HUES64 (cell line): ENCODE data around the gene ROR1.

ENCODE experiments used
- H3K27ac ChIP-seq: 2 replicates; pipeline ENCODE4 v1.7.0; 2013; ENCODE audit warnings: low read depth, low read length, inconsistent platforms
- H3K27me3 ChIP-seq: 2 replicates; pipeline ENCODE4 v1.6.1; 2013; ENCODE audit warnings: mild to moderate bottlenecking, low read length; ENCODE audit not compliant: insufficient read depth
- H3K36me3 ChIP-seq: 2 replicates; pipeline ENCODE4 v1.6.1; 2013; ENCODE audit warnings: mild to moderate bottlenecking, low read length; ENCODE audit not compliant: insufficient read depth
- H3K4me1 ChIP-seq: 2 replicates; pipeline ENCODE4 v1.6.1; 2013; ENCODE audit warnings: mild to moderate bottlenecking, low read length, moderate library complexity; ENCODE audit not compliant: insufficient read depth
- H3K4me3 ChIP-seq: 2 replicates; pipeline ENCODE4 v1.5.1; 2013; ENCODE audit warnings: mild to moderate bottlenecking, low read length, moderate library complexity
- H3K9ac ChIP-seq: 2 replicates; pipeline ENCODE4 v1.6.1; 2013; ENCODE audit warnings: mild to moderate bottlenecking, low read depth, low read length
- H3K9me3 ChIP-seq: 2 replicates; pipeline ENCODE4 v1.6.1; 2013; ENCODE audit warnings: low read depth, low read length; ENCODE audit not compliant: insufficient read depth
- WGBS: fragments of 150-250, 120-280 bp; methylation state at CpG from one replicate; pipeline ENCODE4 v1.1.7; 2013; ENCODE audit warnings: missing lambda C conversion rate; 5-methylcytosine and 5-hydroxymethylcytosine counted together

Gene ROR1

GRCh38 chr1:64194168-64195080, 420.6 kb downstream of the ROR1 start:
- no peak overlapping the region for H3K4me3 ChIP-seq
- H3K9me3 ChIP-seq, result no peaks in the 10 kb centered on the region
- 82% methylated on average over 7 of the region's 8 CpGs for WGBS
- H3K36me3 ChIP-seq, result no peaks in the 10 kb centered on the region
- H3K4me1 ChIP-seq, result peaks cover 5% of the 10 kb centered on the region; the same call in 1 of the 2 replicates
- H3K27me3 ChIP-seq, result no peaks in the 10 kb centered on the region
- H3K9ac ChIP-seq, result no peak overlapping the region
- no peak overlapping the region for H3K27ac ChIP-seq

- Histone ChIP-seq H3K4me3 (no peak overlapping the region), H3K27ac (no peak overlapping the region), H3K27me3 (no peaks in the 10 kb centered on the region), H3K9ac (no peak overlapping the region), H3K9me3 (no peaks in the 10 kb centered on the region), H3K4me1 (peaks cover 5% of the 10 kb centered on the region; the same call in 1 of the 2 replicates), H3K36me3 (no peaks in the 10 kb centered on the region)
- 90% methylated on average over 1 of the region's 1 CpG for WGBS
These were observed 421.2 kb downstream of the ROR1 start for GRCh38 chr1:64195081-64195395.

- Histone ChIP-seq H3K27me3 (no peaks in the 10 kb centered on the region), H3K4me1 (peaks cover 5% of the 10 kb centered on the region; the same call in 1 of the 2 replicates), H3K27ac (no peak overlapping the region), H3K9ac (no peak overlapping the region), H3K36me3 (no peaks in the 10 kb centered on the region), H3K9me3 (no peaks in the 10 kb centered on the region), H3K4me3 (no peak overlapping the region)
- WGBS, result 81% methylated on average over 8 of the region's 8 CpGs
These were observed 422.5 kb downstream of the ROR1 start for GRCh38 chr1:64196074-64196870.

GRCh38 chr1:64197076-64197475, 423.3 kb downstream of the ROR1 start:
- no peak overlapping the region for H3K27ac ChIP-seq
- no peaks in the 10 kb centered on the region for H3K9me3 ChIP-seq
- WGBS, result 96% methylated on average over 3 of the region's 3 CpGs

GRCh38 chr1:64199154-64199553, 425.3 kb downstream of the ROR1 start:
- H3K4me1 ChIP-seq, result peaks cover 5% of the 10 kb centered on the region; the same call in 1 of the 2 replicates
- H3K9me3 ChIP-seq, result no peaks in the 10 kb centered on the region
- WGBS, result 89% methylated on average over 1 of the region's 2 CpGs
- no peak overlapping the region for H3K27ac ChIP-seq
- no peaks in the 10 kb centered on the region for H3K36me3 ChIP-seq
- H3K4me3 ChIP-seq, result no peak overlapping the region
- no peaks in the 10 kb centered on the region for H3K27me3 ChIP-seq
- no peak overlapping the region for H3K9ac ChIP-seq

More at GRCh38 chr1:64197076-64197475, 423.3 kb downstream of the ROR1 start:
- Histone ChIP-seq H3K9ac (no peak overlapping the region), H3K4me3 (no peak overlapping the region), H3K4me1 (peaks cover 5% of the 10 kb centered on the region; the same call in 1 of the 2 replicates), H3K27me3 (no peaks in the 10 kb centered on the region), H3K36me3 (no peaks in the 10 kb centered on the region)

GRCh38 chr1:64200064-64200463, 426.2 kb downstream of the ROR1 start:
- Histone ChIP-seq H3K27ac (no peak overlapping the region), H3K4me3 (no peak overlapping the region), H3K9ac (no peak overlapping the region), H3K27me3 (no peaks in the 10 kb centered on the region), H3K4me1 (no peaks in the 10 kb centered on the region), H3K9me3 (no peaks in the 10 kb centered on the region), H3K36me3 (no peaks in the 10 kb centered on the region)
- 100% methylated on average over 1 of the region's 1 CpG for WGBS

- 96% methylated on average over 23 of the region's 23 CpGs for WGBS
- H3K4me3 ChIP-seq, result no peak within 1 kb of the TSS
- no peaks in the 10 kb centered on the region for H3K36me3 ChIP-seq
- no peaks in the 10 kb centered on the region for H3K27me3 ChIP-seq
- H3K4me1 ChIP-seq, result no peaks in the 10 kb centered on the region
- no peak within 1 kb of the TSS for H3K27ac ChIP-seq
- H3K9me3 ChIP-seq, result no peaks in the 10 kb centered on the region
- no peak within 1 kb of the TSS for H3K9ac ChIP-seq
These were observed 429.6 kb downstream of the ROR1 start, which contains the start of gene UBE2U for GRCh38 chr1:64203420-64203819. Gene UBE2U (plus strand): TSS chr1:64203623. CDS start chr1:64204051, 428 bp downstream.

- Histone ChIP-seq H3K27me3 (no peaks in the 10 kb centered on the region), H3K36me3 (no peaks in the 10 kb centered on the region), H3K9ac (no peak overlapping the region), H3K27ac (no peak overlapping the region), H3K4me1 (no peaks in the 10 kb centered on the region), H3K4me3 (no peak overlapping the region), H3K9me3 (no peaks in the 10 kb centered on the region)
- WGBS, result 89% methylated on average over 2 of the region's 2 CpGs
These were observed 435.4 kb downstream of the ROR1 start for GRCh38 chr1:64209221-64209620.

- Histone ChIP-seq H3K9ac (no peak overlapping the region), H3K27me3 (no peaks in the 10 kb centered on the region), H3K4me1 (no peaks in the 10 kb centered on the region), H3K4me3 (no peak overlapping the region), H3K36me3 (no peaks in the 10 kb centered on the region), H3K9me3 (no peaks in the 10 kb centered on the region), H3K27ac (no peak overlapping the region)
These were observed 438.2 kb downstream of the ROR1 start for GRCh38 chr1:64212031-64212430.

GRCh38 chr1:64215576-64215975, 441.8 kb downstream of the ROR1 start:
- H3K27ac ChIP-seq, result no peak overlapping the region
- H3K27me3 ChIP-seq, result no peaks in the 10 kb centered on the region
- no peaks in the 10 kb centered on the region for H3K9me3 ChIP-seq
- H3K9ac ChIP-seq, result no peak overlapping the region
- WGBS, result 89% methylated on average over 3 of the region's 3 CpGs
- no peak overlapping the region for H3K4me3 ChIP-seq
- H3K36me3 ChIP-seq, result no peaks in the 10 kb centered on the region
- no peaks in the 10 kb centered on the region for H3K4me1 ChIP-seq

GRCh38 chr1:64220241-64220640, 446.4 kb downstream of the ROR1 start:
- WGBS, result 92% methylated on average over 4 of the region's 5 CpGs
- H3K36me3 ChIP-seq, result no peaks in the 10 kb centered on the region

More at GRCh38 chr1:64220241-64220640, 446.4 kb downstream of the ROR1 start:
- Histone ChIP-seq H3K27me3 (no peaks in the 10 kb centered on the region), H3K9ac (no peak overlapping the region), H3K9me3 (no peaks in the 10 kb centered on the region), H3K4me1 (no peaks in the 10 kb centered on the region), H3K4me3 (no peak overlapping the region), H3K27ac (no peak overlapping the region)
